Endothelial cell of umbilical vein (primary cell): Measurements from ENCODE around the gene TBXT. TPM values are rescaled to one million over a fixed set of nuclear protein-coding genes. Genes with fewer than 3 reads are reported as not detected.

ENCODE experiments used
- BruUV-seq: library from RNA; stranded (reverse); fragments of 400-500 nt; replicated peaks from 2 replicates; lab custom pipeline; 2021; lab: Mats Ljungman, UMichigan
- CTCF ChIA-PET: fragments of 300-600, 350-600 bp; sonication (Branson Sonifier 250); formaldehyde crosslinking; loops from one replicate; lab custom pipeline; 2021; ENCODE audit warnings: antibody characterized with exemption, inconsistent platforms; lab: Charles Lee
- POLR2A ChIA-PET: fragments of 300-600, 350-600 bp; sonication (Branson Sonifier 250); formaldehyde crosslinking; loops from one replicate; lab custom pipeline; 2021; ENCODE audit warnings: antibody characterized with exemption, inconsistent platforms; lab: Charles Lee
- DNase-seq: peaks from one replicate; pipeline ENCODE4 v3.0.0-alpha.2; 2011; ENCODE audit warnings: low read depth, low spot score
- FAIRE-seq: peaks from 2 replicates; lab custom pipeline; 2011; peaks lifted over from hg19 to GRCh38; lab: Jason Lieb, UNC
- H2AFZ ChIP-seq: 2 replicates; pipeline ENCODE4 v1.6.0; 2012; ENCODE audit warnings: low read depth, low read length, control low read depth, inconsistent platforms
- H3K27ac ChIP-seq: 2 replicates; pipeline ENCODE4 v1.5.1; 2011; ENCODE audit warnings: low read depth, mild to moderate bottlenecking, control low read depth, low read length, moderate library complexity; ENCODE audit not compliant: insufficient read depth
- H3K27me3 ChIP-seq, 2 experiments: 2 replicates each; pipeline versions ENCODE4 v1.6.0 to v1.6.1; 2011; ENCODE audit warnings: low read length in 2 of 2, mixed read lengths in 1 of 2; ENCODE audit not compliant: control insufficient read depth in 2 of 2, insufficient read depth in 2 of 2
- H3K36me3 ChIP-seq, 2 experiments: 2 replicates in 1 of 2; 3 replicates in 1 of 2; pipeline ENCODE4 v1.5.1; 2011; ENCODE audit warnings: low read length in 2 of 2, mild to moderate bottlenecking in 1 of 2, moderate library complexity in 1 of 2; ENCODE audit not compliant: control insufficient read depth in 2 of 2, insufficient read depth in 2 of 2; ENCODE audit errors: extremely low read depth in 1 of 2
- H3K4me1 ChIP-seq: 3 replicates; pipeline ENCODE4 v1.5.1; 2011; ENCODE audit warnings: mild to moderate bottlenecking, low read length; ENCODE audit not compliant: control insufficient read depth, insufficient read depth; ENCODE audit errors: extremely low read depth
- H3K4me2 ChIP-seq: 2 replicates; pipeline ENCODE4 v1.6.1; 2011; ENCODE audit warnings: low read length, control low read depth, mixed read lengths; ENCODE audit not compliant: insufficient read depth
- H3K4me3 ChIP-seq, 3 experiments: fragments of 200-600 bp in 1 of 3; sonication (generic), shearing (Covaris generic) in 1 of 3; replicated peaks in 1 of 3; 2 replicates each; pipeline ENCODE4 v1.5.1; 2011 to 2016; ENCODE audit warnings: control low read depth in 3 of 3, low read length in 3 of 3, mild to moderate bottlenecking in 2 of 3, inconsistent platforms in 1 of 3, low read depth in 1 of 3, moderate library complexity in 1 of 3; ENCODE audit not compliant: insufficient read depth in 1 of 3
- H3K79me2 ChIP-seq: 2 replicates; pipeline ENCODE4 v1.6.0; 2012; ENCODE audit warnings: low read length, inconsistent platforms; ENCODE audit not compliant: control insufficient read depth, insufficient read depth
- H3K9ac ChIP-seq: replicated peaks from 2 replicates; pipeline ENCODE3; 2011; ENCODE audit warnings: low read length, control low read depth; ENCODE audit not compliant: insufficient read depth; ENCODE audit errors: extremely low read depth
- H3K9me1 ChIP-seq: replicated peaks from 3 replicates; pipeline ENCODE4 v1.6.0; 2011; ENCODE audit warnings: mild to moderate bottlenecking, low read length; ENCODE audit not compliant: control insufficient read depth, insufficient read depth; ENCODE audit errors: extremely low read depth
- H3K9me3 ChIP-seq: replicated peaks from 2 replicates; pipeline ENCODE4 v1.5.1; 2012; ENCODE audit warnings: low read length, inconsistent platforms; ENCODE audit not compliant: control insufficient read depth, insufficient read depth
- H4K20me1 ChIP-seq: replicated peaks from 2 replicates; pipeline ENCODE3; 2011; ENCODE audit warnings: mild to moderate bottlenecking, low read length; ENCODE audit not compliant: control insufficient read depth, insufficient read depth; ENCODE audit errors: extremely low read depth
- CTCF ChIP-seq, 2 donors: IDR thresholded peaks; 1 replicate in 1 of 2; 2 replicates in 1 of 2; pipeline ENCODE4 v1.5.1; 2011; ENCODE audit warnings: low read length in 2 of 2, mild to moderate bottlenecking in 2 of 2, moderate library complexity in 2 of 2, control low read depth in 1 of 2, inconsistent platforms in 1 of 2, low read depth in 1 of 2; ENCODE audit not compliant: insufficient read depth in 1 of 2; ENCODE audit errors: extremely low read depth in 1 of 2
- EZH2 ChIP-seq: IDR thresholded peaks from 2 replicates; pipeline ENCODE4 v1.6.1; 2012; ENCODE audit warnings: borderline replicate concordance, low read depth, mild to moderate bottlenecking, moderate library complexity, low read length, inconsistent platforms; ENCODE audit not compliant: severe bottlenecking
- FOS ChIP-seq: IDR thresholded peaks from 2 replicates; pipeline ENCODE4 v1.6.1; 2011; ENCODE audit warnings: mild to moderate bottlenecking, low read length, moderate library complexity, borderline replicate concordance; ENCODE audit not compliant: insufficient read depth
- GATA2 ChIP-seq: IDR thresholded peaks from 2 replicates; pipeline ENCODE4 v1.7.0; 2011; ENCODE audit warnings: low read depth, mild to moderate bottlenecking, moderate library complexity, mixed read lengths, low read length; ENCODE audit not compliant: insufficient read length, insufficient read depth
- JUN ChIP-seq: IDR thresholded peaks from 2 replicates; pipeline ENCODE4 v1.6.1; 2011; ENCODE audit warnings: borderline replicate concordance, low read depth; ENCODE audit not compliant: insufficient read length, insufficient read depth
- MYC ChIP-seq: IDR thresholded peaks from one replicate; pipeline ENCODE4 v1.6.1; 2011; ENCODE audit warnings: mild to moderate bottlenecking, low read depth, low read length
- POLR2A ChIP-seq: IDR thresholded peaks from 2 replicates; pipeline ENCODE4 v1.6.1; 2012; ENCODE audit warnings: low read depth, mild to moderate bottlenecking, control low read depth, low read length
- POLR2AphosphoS5 ChIP-seq: IDR thresholded peaks from 2 replicates; pipeline ENCODE4 v1.6.1; 2012; ENCODE audit warnings: low read depth, mild to moderate bottlenecking, control low read depth, low read length, moderate library complexity; ENCODE audit not compliant: insufficient read depth
- dilution Hi-C: fragments of 300-500 bp; cut with MboI; formaldehyde crosslinking; loops from one replicate; pipeline ENCODE4 v1.15.0; 2019; ENCODE audit warnings: low sequenced_read_pairs; ENCODE audit not compliant: extremely low pct_ligation_motif_present
- intact Hi-C: fragments of 100-400 bp; cut with micrococcal nuclease; formaldehyde crosslinking; loops from one replicate; pipeline ENCODE4 v1.10.0; 2022
- polyA plus RNA-seq, 4 experiments: library from polyadenylated mRNA; depleted of rRNA in 3 of 4; stranded (reverse) in 3 of 4; unstranded in 1 of 4; fragments of >200 nt; gene quantifications; 2 replicates each; pipeline versions ENCODE4 v1.2.1 to v1.2.3, GENCODE V29; 2011 to 2012; ENCODE audit warnings: missing spikeins in 1 of 4
- total RNA-seq: library from RNA; stranded (reverse); gene quantifications from 2 replicates; pipeline ENCODE4 v1.2.3, GENCODE V29; 2021
- TF ChIP-seq, protein P1 (sequence below): IDR thresholded peaks from 2 replicates; pipeline ENCODE4 v1.6.1; 2011; ENCODE audit not compliant: insufficient read depth, insufficient read length

TBXT gene
- total and polyA plus RNA-seq, 2 donors (not counting 3 experiments of a cell fraction or from before 2014, with no cell fraction given), result not detected

DNA sequence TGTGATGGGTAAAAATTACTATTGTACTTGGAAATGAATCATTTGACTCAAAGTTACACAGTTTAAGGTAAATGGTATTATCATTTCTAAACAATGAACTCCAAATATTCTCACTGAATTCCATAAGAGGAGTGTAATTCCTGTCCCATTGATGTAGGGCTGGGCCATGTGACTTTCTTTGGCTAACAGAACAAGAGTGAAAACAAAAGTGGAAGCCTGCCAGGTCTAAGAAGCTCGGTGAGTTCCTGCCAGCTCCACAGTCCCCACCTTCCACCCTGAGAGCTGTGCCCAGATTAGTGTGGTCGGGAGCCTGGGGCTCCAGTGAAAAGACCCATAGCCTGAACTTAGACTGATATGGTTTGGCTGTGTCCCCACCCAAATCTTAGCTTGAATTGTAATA, 24.6 kb downstream of the TBXT start:
- Histone ChIP-seq H3K9ac (no peak overlapping the region), H3K4me2 (no peak overlapping the region), H3K36me3 (no peaks in the 10 kb centered on the region), H3K27ac (no peak overlapping the region), H3K4me1 (no peaks in the 10 kb centered on the region), H3K27me3 (no peaks in the 10 kb centered on the region), H4K20me1 (no peaks in the 10 kb centered on the region), H2AFZ (no peak overlapping the region), H3K9me3 (no peaks in the 10 kb centered on the region), H3K4me3 (no peak overlapping the region), H3K9me1 (no peaks in the 10 kb centered on the region), H3K79me2 (no peaks in the 10 kb centered on the region)
- FAIRE-seq (no peak), DNase-seq (no peak)
- TF ChIP-seq POLR2A (no peak), FOS (no peak), MYC (no peak), GATA2 (no peak), JUN (no peak), CTCF (IDR thresholded peaks at IDR 0.05; ENCODE audit: extremely low read depth in 1 of 2, insufficient read depth in 1 of 2, low read depth in 1 of 2, low read length in 2 of 2) (no peak), EZH2 (no peak), POLR2AphosphoS5 (no peak)
- TF ChIP-seq, protein P1, sequence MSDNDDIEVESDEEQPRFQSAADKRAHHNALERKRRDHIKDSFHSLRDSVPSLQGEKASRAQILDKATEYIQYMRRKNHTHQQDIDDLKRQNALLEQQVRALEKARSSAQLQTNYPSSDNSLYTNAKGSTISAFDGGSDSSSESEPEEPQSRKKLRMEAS, result no peak
- ChIA-PET POLR2A (no interaction called here), CTCF (no interaction called here)
- BruUV-seq, result no TSS peak
- intact Hi-C loops, result no loop called here
- dilution Hi-C loops, result no loop called here
